ENCODE measurements around the gene SCLT1.

Gene SCLT1

DNA sequence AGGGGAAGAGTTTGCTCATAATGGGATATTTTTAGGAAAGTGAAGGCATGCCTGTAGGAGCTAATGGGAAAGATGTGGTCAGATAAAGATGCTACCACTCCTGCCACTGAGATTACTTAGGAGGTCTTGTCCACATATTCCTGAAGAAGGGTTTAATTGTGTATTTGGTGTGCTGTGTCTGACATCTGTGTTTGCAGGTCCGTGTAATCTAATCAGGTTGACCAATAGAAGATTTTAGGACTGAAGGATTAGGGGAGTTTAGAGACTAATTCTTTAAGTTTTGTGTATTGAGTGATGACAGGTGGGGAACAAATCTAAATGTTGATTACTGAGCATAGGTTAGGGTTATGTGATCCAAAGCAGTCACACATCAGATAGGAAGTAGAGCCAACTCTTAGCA lies 226.6 kb downstream of the SCLT1 start:
- DNase-seq: no peak

- DNase-seq: peak; percentile 79
Observed at GRCh38 chr4:128866269-128866668, 227.1 kb downstream of the SCLT1 start.

DNA sequence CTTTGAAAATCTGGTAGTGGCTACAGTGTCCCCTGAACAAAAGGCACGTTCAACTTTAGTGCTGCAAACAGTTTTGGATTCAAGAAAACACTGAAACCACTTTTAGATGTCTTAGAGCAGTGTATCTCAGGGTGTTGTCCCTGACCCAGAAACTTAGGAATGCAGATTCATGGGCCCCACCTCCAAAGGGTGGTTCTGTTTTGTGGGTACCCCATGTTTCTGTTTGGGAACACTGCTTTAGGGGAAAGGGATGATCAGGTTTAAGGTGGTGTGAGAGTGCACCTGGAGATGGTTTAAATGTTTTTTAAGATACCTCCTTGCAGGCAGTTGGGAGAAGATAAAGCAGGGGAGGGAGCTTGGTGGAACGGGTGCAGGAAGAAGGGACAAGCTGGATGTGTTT lies 228.2 kb downstream of the SCLT1 start:
- DNase-seq: no peak

DNA sequence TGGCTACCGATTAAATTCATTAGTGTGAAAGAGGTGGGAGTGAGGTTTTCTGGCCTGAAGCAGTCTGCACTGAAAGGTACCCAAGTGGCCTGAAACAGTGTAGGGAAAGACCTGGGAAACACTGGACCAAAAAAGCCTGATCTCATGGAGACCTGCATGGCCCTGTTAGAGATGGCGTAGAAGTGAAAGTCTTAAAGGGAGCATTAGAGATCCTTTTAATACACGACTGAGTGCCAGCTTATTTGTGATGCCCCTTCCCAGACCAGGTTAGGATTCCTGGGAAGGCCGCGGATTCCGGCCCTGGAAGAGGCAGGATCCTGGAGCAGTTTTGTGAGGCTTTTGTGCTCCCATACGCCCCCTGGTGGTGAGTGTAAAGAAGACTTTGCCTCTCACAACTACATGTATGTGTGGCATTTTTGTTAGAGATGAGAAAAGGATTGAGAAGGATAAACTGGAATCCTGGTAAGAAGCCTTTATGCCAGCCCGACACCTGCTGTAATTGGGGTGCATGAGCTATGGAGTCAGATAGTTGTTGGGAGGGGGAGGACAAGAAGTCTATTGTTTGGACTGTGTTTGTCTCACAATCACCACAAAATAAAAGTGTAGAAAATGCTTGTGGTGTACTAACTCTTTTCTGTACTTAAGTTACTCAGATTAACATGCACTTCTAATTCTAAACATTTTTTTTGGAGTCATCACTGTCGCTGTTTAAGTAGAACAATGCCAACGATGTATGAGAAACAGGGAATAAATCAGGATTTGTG lies 229.8 kb downstream of the SCLT1 start:
- DNase-seq: peak; percentile 33

DNA sequence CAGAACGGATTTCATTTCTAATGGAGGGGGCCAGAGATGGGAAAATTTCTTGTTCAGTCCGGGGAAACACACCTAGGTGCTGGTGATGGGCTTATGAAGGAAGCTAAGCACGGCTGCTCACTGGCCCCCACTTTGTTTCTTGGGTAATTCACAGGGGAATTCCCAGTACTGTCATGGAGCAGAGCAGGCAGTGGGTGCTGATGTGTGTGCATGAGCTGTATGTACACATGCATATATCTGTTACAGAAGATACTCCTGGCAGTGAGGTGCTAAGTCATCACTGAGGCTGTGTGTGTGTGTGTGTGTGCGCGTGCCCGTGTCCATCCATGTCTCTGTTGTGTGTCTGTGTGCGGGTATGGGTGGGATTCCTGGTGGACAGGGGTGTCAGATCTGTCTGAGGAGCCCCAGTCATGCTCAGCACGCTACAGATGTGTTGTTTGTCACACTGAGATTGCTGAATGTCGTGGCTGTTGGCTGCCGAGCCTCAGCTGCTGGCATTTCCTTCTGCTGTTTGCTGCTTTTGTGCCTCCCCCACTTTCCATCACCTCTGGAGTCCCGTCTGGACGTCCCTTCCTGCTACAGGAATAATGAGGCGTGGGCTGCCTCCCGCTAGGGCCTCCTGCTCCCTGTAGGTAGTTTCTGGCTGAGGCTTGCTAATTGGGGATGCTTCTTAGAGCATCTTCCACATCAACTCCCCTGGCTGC lies 230.6 kb downstream of the SCLT1 start:
- DNase-seq: no peak

DNA sequence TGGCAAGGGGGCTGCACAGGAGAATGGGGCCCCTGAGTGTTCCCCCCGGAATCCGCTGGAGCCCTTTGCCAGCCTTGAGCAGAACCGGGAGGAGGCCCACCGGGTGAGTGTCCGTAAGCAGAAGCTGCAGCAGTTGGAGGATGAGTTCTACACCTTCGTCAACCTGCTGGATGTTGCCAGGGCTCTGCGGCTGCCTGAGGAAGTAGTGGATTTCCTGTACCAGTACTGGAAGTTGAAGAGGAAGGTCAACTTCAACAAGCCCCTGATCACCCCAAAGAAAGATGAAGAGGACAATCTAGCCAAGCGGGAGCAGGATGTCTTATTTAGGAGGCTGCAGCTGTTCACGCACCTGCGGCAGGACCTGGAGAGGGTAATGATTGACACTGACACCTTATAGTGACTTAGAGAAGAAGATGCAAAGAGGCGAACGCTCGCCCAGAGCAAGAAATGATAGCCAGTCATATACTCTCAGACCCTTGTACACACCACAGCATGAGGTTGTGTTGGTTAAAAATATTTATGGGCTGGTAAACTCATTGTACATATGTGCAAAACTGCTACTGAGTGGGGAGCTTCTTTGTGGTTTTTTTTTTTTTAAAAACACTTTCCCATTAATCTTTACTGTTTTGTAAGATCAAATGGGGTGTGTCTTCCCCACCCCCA lies 231.4 kb downstream of the SCLT1 start:
- no peak for DNase-seq

GRCh38 chr4:128859887-128860677 lies 233.3 kb downstream of the SCLT1 start:
- DNase-seq: no peak

DNA sequence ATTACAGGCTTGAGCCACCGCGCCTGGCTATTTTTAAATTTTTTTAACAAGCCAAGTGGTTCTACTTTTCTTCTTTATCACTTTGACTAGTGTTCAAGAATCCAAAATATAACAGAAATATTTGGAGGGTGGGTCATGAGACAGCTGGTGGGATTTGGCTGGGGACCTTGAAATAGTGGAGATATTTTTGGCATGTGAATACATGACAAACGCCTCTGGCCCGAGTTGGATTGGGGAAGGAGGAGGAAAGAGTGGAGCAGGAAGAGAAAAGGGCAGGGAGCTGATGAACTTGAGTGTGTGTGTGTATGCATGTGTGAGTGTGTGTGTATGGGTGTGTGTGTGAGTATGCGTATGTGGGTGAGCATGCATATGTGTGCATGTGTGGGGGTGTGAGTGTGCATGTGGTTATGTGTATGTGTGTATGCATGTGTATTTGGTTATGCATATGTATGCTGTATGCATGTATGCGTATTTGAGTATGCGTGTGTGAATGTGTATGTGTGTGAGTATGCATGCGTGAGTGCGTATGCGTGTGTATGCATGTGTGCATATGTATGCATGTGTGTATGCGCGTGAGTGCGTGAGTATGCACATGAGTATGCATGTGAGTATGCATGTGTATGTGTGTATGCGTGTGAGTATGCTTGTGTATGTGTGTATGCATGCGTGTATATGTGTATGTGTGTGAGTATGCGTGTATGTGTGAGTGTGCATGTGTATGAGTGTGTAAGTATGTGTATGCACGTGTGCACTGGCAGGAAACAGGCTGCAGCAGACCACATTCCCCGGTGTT lies 234.3 kb downstream of the SCLT1 start:
- DNase-seq: no peak

DNA sequence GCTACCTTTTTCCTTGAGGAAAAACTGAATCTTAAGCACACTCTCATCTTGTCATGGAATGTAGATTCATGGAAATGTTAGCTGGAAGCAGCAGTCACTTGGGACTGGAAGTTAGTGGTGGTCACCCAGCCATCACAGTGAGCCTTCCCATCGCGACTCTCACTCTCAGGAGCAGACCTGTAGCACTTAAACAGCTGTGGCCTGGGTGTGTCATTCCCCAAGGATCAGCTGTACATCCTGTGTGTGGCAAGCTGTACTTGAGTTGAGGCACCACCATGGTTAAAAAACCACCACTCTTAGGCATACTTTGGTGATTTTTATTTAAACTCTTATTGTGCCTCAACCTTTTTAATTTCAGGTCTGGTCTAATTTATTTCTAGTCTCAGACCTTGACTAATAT lies 237.1 kb downstream of the SCLT1 start:
- no peak for DNase-seq

- no peak for DNase-seq
Observed at GRCh38 chr4:128855621-128856020, 237.7 kb downstream of the SCLT1 start.

- no peak for DNase-seq
Observed at GRCh38 chr4:128854433-128854832, 238.9 kb downstream of the SCLT1 start.

- no peak for DNase-seq
Observed at GRCh38 chr4:128853741-128854140, 239.6 kb downstream of the SCLT1 start.

DNA sequence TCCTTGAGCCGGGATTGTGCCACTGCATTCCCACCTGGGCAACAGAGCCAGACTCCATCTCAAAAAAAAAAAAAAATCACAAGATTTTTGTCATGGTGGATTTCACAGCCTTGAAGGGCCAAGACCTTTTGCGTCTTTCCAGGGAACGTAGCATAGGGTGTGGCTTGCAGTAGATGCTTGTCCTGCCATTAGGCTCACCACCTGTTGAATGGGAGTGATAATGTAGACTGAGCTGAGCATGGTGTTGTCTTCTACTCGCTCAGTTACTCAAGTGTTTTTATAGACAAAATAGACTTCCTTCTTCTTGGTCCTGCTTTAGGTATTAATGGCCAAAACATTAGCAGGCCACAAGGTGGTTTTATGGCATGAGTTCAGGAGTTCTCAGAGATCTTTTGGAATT lies 243.1 kb downstream of the SCLT1 start:
- DNase-seq: no peak

DNA sequence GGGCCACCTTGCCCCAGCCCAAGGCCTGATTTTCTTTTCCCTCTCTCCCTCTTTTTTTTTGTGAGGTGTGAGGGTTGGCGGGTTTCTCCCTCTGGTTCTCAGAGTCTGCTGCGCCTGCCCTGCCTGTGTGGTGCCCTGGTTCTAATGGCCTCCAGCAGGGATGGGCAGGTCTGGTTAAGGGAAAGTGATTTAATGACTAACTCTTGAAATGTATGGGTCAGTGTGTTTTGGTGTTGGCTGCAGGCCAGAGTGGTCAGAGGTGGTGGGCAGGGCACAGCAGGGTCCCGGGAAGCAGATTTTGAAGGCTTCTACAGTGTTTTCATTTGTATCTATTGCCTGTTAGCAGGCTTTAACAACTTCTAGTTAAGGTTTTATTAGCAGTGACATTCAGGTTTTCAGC lies 244.9 kb downstream of the SCLT1 start:
- DNase-seq: no peak

- DNase-seq: no peak
Observed at GRCh38 chr4:128847082-128847724, 246.1 kb downstream of the SCLT1 start.

DNA sequence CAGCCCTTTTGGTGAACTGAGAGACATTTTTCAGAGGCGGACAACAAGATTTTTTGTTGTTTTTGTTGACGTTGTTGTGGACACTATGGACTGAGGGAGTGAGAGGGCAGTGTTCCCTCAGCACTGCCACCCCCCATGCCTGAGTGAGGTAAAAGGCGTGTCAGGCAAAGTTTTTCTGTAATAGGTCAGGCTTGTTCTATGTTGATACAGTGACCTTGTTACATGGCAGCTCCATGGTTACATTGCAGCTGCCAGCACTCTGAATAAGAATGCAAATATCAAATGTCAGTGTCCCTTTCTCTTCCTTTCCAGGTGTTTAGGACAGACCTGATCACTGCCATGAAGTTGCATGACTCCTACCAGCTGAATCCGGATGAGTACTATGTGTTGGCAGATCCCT lies 247.3 kb downstream of the SCLT1 start:
- no peak for DNase-seq

DNA sequence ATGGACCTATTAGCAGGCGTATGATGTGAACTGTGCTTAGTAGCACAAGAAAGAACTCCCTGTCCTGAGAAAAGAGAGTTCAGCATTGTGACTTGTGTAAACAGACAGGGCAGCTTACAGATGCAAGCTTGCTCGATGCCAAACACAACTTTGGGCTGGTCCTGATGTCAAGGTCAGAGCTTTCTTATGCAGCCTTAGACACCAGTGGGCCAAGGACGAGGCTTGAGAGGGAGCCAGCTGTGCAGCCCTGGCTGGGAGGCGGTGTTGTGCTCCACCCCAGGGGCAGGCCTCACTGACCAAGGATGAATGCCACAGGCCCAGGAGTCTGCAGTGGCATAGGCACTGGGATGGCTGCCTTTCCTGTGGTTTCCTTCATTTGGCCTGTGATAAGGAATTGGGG lies 248.4 kb downstream of the SCLT1 start:
- DNase-seq: no peak

DNA sequence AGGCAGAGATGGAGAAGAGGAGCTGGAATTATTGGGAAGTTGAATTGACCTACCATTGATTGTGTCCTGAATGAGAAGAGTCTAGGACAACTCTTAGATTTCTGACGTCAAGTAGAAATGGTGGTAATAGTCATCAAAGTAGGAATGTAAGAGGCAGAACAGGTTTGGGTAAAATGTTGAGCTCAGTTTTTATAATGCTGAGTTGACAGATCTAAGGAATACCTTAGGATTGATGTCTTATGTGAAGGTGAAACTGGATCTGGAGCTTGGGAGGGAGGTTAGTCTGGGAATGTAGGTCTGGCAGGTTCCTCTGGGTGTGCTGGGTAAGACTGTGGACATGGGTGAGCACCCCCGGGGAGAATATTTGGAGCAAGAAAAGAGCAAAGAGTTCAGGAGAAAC lies 251.9 kb downstream of the SCLT1 start:
- no peak for DNase-seq

DNA sequence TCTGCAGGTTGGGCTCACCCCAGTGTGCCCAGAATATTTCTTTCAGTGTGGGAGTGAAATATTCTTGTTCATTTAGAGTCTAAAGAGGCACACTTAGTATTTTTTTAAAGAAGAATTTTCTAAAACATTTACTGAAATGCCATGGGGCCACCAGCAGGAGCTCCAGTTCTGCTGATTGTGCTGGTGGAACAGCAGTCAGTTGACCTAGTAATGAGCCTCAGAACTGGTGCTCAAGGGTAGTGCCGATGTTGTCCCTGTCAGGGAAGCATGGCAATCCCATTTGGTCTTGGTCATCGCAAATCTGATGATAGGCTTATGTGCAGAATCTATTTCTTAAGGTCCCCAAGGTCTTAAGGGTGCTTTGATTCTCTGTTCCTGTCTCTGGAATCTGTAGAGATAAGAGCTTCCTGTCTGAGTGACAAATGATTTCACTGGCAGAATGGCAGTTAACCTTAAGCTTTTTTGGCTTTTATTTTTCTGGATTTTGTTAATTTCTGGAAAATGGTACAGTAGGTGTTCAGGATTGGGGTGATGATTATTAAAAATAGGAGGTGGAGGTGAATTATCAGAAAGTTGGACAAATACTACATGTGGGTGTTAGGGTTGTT lies 252.5 kb downstream of the SCLT1 start:
- no peak for DNase-seq

GRCh38 chr4:128837679-128838078 lies 255.7 kb downstream of the SCLT1 start:
- DNase-seq: peak; percentile 29

DNA sequence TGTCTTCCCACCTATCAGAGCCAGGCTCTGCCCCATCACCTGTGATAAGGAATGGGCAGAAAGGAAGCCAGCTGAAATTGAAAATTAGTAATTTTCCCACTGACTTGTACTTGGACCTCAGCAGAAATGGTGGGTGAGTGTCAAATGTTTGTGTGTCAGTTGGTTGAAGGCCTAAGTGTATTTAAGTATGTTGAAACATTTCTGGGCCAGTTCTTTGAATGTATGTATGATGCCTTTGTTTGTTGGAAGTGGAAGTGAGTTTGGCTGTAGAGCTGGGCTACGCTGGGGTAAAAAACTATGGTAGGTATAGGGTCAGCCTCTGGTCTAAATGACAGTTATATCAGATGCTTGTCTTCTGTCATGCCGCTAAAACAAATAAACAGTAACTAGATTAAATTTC lies 256.1 kb downstream of the SCLT1 start:
- no peak for DNase-seq

Measured in NCI-H526 treated with DMSO at 0.1 percent for 48 hours (cell line).